GM19372 (cell line): ENCODE results near the gene TADA2B.
"Not testable (repeated sequence)": the region's sequence is repeated elsewhere in the genome, so short reads cannot be mapped to it uniquely, and the experiment has no call there.

Source experiments
- ATAC-seq: cut with Tn5 transposase; IDR thresholded peaks from one replicate; pipeline ENCODE4 v1.9.1; 2021; ENCODE audit warnings: mild to moderate bottlenecking, low read depth, moderate library complexity; ENCODE audit not compliant: unreplicated experiment

The TADA2B gene

GRCh38 chr4:7075962-7076695 is 33.0 kb downstream of the TADA2B start:
- no peak for ATAC-seq

GRCh38 chr4:7076696-7077082 is 33.5 kb downstream of the TADA2B start:
- ATAC-seq: no peak

- ATAC-seq: no peak
Measured at GRCh38 chr4:7077371-7077770, 34.2 kb downstream of the TADA2B start.

DNA sequence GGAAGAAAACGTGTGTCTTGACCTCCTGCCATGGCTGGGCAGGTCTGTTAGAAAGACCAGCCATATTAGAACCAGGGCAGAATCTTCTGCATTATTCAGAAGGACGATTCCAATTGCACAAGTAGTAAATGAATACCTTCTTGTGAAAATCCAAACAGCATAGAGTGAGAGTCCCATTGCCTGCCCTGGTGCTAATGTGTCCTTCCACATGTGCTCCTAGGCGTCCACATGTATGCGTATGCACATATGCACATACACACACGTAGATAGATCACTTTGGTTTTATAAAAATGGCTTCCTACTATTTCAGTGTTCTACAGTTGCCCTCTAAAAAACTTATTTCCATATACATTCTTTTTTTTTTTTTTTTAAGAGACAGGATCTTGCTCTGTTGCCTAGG is 34.9 kb downstream of the TADA2B start:
- ATAC-seq: no peak

GRCh38 chr4:7079483-7079882 is 36.3 kb downstream of the TADA2B start:
- not testable (repeated sequence) for ATAC-seq

GRCh38 chr4:7079909-7080308 is 36.7 kb downstream of the TADA2B start:
- not testable (repeated sequence) for ATAC-seq

DNA sequence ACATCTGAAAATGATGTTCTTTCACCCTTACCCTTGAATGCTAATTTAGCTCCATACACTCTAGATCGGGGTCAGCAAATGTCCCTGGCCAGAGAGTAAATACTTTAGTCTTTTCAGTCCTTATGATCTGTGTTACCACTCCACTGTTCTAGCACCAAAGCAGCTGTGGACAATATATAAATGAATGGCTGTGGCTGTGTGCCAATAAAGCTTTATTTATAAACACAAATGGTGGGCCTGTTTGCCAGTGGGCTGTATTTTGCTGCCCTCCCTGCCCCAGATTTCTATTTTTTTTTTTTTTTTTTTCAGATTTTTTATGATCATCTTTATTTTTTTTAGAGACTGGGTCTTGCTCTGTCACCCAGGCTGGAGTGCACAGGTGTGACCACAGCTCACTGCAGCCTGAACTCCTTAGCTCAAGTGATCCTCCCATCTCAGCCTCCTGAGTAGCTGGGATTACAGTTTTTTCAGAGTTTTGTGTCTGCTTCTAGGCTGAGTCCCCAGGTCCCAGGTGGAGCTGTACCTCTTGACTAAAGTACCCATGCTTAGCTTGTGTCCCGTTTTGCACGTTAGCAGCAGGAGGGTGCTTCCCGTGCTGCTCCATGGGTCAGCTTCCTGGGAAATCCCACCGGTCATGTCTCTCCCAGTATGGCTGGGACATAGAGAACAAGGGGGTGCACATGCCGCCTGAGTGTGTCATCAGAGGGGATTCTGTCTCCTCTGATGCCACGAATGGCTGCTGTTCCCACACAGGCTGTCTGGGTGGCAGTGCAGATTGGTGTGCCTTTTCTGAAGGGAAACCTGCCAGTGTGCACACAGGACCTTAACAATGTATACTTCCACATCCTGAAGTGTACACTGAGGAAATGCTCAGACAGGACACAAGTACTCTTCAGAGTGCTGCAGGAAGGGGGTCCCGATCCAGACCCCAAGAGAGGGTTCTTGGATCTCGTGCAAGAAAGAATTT is 40.7 kb downstream of the TADA2B start:
- no peak for ATAC-seq

DNA sequence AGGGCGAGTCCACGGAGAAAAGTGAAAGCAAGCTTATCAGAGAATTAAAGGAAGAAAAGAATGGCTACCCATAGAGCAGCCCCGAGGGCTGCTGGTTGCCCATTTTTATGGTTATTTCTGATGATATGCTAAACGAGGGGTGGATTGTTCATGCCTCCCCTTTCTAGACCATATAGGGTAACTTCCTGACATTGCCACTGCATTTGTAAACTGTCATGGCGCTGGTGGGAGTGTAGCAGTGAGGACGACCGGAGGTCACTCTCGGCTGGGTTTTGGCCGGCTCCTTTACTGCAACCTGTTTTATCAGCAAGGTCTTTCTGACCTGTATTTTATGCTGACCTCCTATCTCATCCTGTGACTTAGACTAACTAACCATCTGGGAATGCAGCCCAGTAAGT is 41.4 kb downstream of the TADA2B start:
- ATAC-seq: not testable (repeated sequence)

GRCh38 chr4:7086384-7086783 is 43.2 kb downstream of the TADA2B start:
- ATAC-seq: no peak

DNA sequence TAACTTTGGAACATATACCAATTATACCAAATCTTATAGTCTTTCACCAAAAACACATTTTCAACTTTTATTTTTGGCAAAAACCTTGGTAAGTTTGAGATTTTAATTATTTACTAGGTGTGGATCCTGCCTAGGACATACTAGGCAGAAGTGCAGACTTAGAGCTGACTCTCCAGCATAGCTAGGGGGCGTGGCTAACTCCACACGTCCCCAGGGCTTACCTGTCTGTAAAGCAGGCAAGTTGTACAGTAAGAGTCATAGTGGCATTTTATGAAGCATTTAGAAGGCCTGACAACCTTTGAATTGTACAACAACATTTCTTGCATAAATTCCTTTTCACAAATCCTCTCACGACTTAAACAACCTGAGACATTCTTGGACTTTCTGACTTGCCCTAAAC is 43.9 kb downstream of the TADA2B start:
- no peak for ATAC-seq

GRCh38 chr4:7089213-7089986 is 46.2 kb downstream of the TADA2B start:
- ATAC-seq: no peak

DNA sequence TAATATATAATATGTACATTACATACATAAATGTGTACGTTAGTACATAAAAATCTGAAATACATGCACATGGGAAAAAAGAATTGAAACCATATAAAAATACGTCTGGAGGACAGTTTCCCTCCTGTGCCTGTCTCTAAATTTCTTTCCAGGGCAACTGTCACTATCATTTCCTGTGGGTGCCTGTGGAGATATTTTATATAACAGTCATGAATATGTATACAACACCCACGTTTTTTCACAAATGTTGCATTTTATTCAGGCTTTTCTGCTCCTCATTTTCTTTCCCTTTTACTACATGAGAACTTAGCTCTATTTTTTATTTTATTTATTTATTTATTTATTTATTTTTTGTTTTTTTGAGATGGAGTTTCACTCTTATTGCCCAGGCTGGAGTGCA is 48.9 kb downstream of the TADA2B start:
- ATAC-seq: no peak

GRCh38 chr4:7094916-7095315 is 51.7 kb downstream of the TADA2B start:
- ATAC-seq: no peak

GRCh38 chr4:7095611-7096155 is 52.5 kb downstream of the TADA2B start:
- no peak for ATAC-seq

GRCh38 chr4:7096236-7096635 is 53.1 kb downstream of the TADA2B start:
- no peak for ATAC-seq

GRCh38 chr4:7101692-7102515 is 58.7 kb downstream of the TADA2B start:
- peak; percentile 80 for ATAC-seq

GRCh38 chr4:7102516-7102909 is 59.3 kb downstream of the TADA2B start:
- not testable (repeated sequence) for ATAC-seq

- ATAC-seq: peak; percentile 77
Measured at GRCh38 chr4:7103031-7103606, 59.9 kb downstream of the TADA2B start.

GRCh38 chr4:7103607-7104365 is 60.6 kb downstream of the TADA2B start:
- ATAC-seq: no peak
